GM19395 (cell line): ENCODE results near the gene RBM20.
"Not testable (repeated sequence)": the region's sequence is repeated elsewhere in the genome, so short reads cannot be mapped to it uniquely, and the experiment has no call there.

Experiments
- ATAC-seq: cut with Tn5 transposase; IDR thresholded peaks from one replicate; pipeline ENCODE4 v1.9.1; 2021; ENCODE audit warnings: mild to moderate bottlenecking, moderate library complexity; ENCODE audit not compliant: unreplicated experiment

Gene RBM20

GRCh38 chr10:110647136-110647430, 2.9 kb downstream of the RBM20 start:
- no peak for ATAC-seq

- no peak for ATAC-seq
Observed at GRCh38 chr10:110648692-110649346, 4.7 kb downstream of the RBM20 start.

GRCh38 chr10:110649347-110650264, 5.5 kb downstream of the RBM20 start:
- no peak for ATAC-seq

GRCh38 chr10:110650265-110650668, 6.1 kb downstream of the RBM20 start:
- ATAC-seq, result no peak

GRCh38 chr10:110651044-110651958, 7.2 kb downstream of the RBM20 start:
- ATAC-seq, result peak; percentile 93

- no peak for ATAC-seq
Observed at GRCh38 chr10:110652475-110653118, 8.5 kb downstream of the RBM20 start.

GRCh38 chr10:110655320-110655719, 11.2 kb downstream of the RBM20 start:
- ATAC-seq, result no peak

GRCh38 chr10:110656612-110657011, 12.5 kb downstream of the RBM20 start:
- no peak for ATAC-seq

- ATAC-seq, result no peak
Observed at GRCh38 chr10:110657973-110658691, 14.0 kb downstream of the RBM20 start.

GRCh38 chr10:110659558-110659957, 15.4 kb downstream of the RBM20 start:
- no peak for ATAC-seq

- ATAC-seq, result not testable (repeated sequence)
Observed at GRCh38 chr10:110660289-110660688, 16.2 kb downstream of the RBM20 start.

GRCh38 chr10:110661292-110661691, 17.2 kb downstream of the RBM20 start:
- ATAC-seq, result no peak

- ATAC-seq, result no peak
Observed at GRCh38 chr10:110664483-110665420, 20.6 kb downstream of the RBM20 start.

GRCh38 chr10:110666259-110666658, 22.1 kb downstream of the RBM20 start:
- not testable (repeated sequence) for ATAC-seq

- no peak for ATAC-seq
Observed at GRCh38 chr10:110666673-110667072, 22.5 kb downstream of the RBM20 start.

GRCh38 chr10:110667620-110668343, 23.6 kb downstream of the RBM20 start:
- no peak for ATAC-seq

GRCh38 chr10:110668443-110668842, 24.3 kb downstream of the RBM20 start:
- ATAC-seq, result no peak

GRCh38 chr10:110670335-110670734, 26.2 kb downstream of the RBM20 start:
- no peak for ATAC-seq
